ENCODE measurements around the gene GCHFR. TPM values are rescaled to one million over a fixed set of nuclear protein-coding genes. Genes with fewer than 3 reads are reported as not detected.

Gene GCHFR
- total RNA-seq, 1 experiment from 2014 or later = 60.9 TPM

DNA sequence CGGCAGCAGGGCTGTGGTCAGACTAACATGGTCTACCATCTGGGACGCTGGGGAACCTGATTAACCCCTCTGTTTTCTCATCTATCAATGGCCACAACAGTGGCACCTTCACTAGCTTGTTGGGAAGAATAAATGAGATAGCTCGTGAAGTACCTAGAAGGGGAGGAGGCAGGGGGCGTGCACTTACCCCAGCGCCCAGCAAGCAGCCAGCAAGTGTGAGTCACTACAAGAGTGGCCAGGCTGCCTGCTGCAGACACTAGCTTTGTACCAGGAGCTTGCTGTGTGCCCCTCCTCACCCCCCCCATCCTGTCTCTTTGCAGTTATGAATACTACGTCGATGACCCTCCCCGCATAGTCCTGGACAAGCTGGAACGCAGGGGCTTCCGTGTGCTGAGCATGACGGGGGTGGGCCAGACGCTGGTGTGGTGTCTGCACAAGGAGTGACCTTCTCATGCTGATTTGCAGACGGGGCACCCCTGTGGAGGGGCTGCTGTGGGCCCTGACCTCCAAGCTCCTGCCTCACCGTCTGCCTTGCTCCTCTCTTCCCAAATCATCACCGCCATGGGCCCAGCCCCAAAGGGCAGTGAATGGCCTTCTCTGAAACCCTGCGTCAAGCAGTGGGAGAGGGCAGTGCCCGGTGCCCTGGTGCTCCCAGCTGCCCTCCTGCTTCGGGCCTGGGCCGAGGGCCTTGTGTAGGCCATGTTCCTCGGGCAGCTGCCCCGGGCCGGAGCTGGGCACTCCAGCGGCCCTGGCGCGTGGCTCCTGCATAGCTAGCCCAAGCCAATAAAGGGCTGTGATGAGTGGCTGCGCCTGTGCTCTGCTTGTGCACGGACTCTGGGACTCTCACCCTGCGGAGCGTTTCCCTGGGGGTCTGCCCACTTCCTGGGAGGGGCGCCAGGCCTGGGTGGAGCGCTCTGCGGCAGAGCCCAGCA is 3.3 kb downstream of the GCHFR start:
- peak; percentile 75 for DNase-seq

DNA sequence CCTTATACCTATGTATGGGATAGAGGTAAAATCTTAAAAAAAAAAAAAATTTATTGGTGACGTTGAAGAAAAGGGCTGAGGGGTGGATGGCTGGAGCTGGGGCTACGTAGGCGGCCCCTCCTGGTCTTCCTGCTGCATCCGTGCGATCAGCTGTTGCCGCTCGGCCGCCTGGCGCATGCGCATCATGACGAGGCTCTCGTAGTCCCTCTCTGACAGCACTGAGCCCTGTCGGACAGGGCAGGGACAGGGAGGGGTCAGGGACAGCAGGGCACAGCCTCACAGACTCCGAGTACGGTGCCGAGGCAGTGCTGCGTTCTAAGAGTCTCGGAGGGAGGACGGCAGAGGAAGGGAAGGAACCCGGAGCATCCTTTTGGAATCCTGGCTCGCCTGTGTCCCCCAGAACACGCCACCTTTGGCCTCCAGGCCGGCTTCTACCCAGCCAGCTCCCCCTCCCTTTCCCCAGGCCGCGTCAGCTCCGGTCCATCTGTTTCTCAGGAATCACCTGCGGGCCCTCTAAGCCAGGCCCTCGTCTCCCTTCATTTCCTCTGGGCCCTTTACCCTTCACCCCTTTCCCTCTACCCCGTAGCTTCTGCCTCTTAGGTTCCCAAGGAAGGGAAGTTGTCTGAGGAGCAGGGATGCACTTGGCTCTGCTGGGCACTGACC is 4.1 kb downstream of the GCHFR start:
- Histone ChIP-seq H3K27me3 (ENCODE audit: control insufficient read depth, insufficient read depth, low read length) (no peaks in the 10 kb centered on the region; the same call in 1 of the 2 replicates), H3K4me3 (ENCODE audit: insufficient read depth, low read depth, low read length) (no peak overlapping the region), H3K36me3 (replicated peaks; ENCODE audit: control insufficient read depth, insufficient read depth, low read length) (peaks cover 1% of the 10 kb centered on the region)
- no peak for DNase-seq

More for the DNA sequence above, 3.3 kb downstream of the GCHFR start:
- H3K4me3 ChIP-seq (ENCODE audit: insufficient read depth, low read depth, low read length) = no peak overlapping the region
- no peaks in the 10 kb centered on the region; the same call in 1 of the 2 replicates for H3K27me3 ChIP-seq (ENCODE audit: control insufficient read depth, insufficient read depth, low read length)
- H3K36me3 ChIP-seq (replicated peaks; ENCODE audit: control insufficient read depth, insufficient read depth, low read length) = peaks cover 1% of the 10 kb centered on the region

DNA sequence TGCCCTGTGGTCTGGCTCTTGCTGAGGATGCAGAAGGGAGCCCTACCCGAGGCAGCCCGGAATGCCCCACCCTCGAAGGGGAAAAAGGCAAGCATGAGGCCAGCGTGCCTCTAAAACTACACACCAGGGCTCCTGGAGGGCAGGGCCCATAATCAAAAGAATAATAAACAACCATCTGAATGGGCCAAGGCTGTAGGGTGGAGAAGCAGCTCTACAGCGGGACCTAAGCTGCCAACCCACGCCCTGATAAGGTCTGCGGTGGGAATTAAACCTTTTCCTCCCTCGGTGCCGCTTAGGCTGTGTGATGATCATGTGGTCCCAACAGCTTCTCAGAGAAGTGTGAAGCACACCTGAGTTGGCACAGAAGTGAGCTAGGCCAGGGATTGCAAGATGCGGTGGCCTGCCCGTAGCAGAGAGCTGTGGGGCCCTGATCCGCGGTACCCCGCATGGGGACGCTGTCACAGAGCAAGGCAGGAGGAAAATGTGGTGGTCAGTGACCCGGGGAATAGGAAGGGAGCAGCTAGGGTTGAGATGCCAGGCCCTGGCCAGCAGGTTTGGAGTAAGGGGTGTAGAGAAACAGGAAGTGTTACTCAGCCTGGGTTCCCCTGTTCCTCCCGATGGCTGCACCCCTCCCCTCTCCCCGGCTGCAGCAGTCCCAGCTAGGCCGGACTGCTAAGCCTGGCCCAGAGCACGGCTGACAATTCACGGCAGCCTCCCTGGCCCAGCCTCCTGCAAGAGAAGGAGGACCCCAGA is 4.8 kb downstream of the GCHFR start:
- DNase-seq = no peak
- peaks cover 3% of the 10 kb centered on the region for H3K36me3 ChIP-seq (replicated peaks; ENCODE audit: control insufficient read depth, insufficient read depth, low read length)
- no peak overlapping the region for H3K4me3 ChIP-seq (ENCODE audit: insufficient read depth, low read depth, low read length)
- no peaks in the 10 kb centered on the region; the same call in 1 of the 2 replicates for H3K27me3 ChIP-seq (ENCODE audit: control insufficient read depth, insufficient read depth, low read length)

DNA sequence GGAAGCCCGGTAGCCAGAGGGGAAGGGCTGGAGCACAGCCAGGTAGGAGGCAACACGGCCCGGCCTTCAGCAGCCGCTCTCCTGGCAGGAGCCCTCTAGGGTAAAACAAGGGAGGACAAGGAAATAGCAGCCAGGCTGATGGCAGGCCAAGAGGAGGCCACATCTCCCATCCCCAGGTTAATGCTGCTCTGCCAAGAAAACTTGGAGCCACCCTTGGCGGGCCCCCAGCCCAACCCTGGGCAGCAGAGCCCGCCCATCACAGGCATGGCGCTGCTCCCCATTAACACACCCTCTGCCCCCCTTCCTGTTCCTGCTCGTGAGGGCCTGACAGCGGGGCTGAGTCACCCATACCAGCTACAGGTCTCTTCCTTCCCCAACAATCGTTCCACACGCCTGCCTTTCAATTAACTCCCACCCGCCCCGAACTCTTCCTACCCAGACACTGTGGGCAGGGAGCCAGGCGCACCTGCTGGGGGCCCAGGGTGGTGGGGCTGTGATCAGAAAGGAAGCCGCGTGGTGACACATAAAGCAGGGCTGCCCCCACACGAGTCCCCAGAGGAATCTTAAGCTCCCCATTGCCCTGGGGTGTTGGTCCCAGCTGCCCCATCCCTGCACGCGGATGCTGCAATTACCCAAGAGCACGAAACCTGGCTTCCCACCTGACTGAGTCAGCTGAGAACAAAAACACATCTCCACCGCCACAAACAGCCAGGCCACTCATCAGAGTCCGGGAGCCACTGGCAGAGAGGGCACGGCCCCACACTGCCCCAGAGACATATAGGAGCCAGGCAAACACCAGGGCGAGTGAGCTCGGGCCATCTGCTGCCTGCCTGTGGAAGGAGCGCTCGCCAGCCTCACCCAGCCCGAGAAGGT is 5.6 kb downstream of the GCHFR start, which contains the start of gene C15orf62:
TSS of gene C15orf62 (plus strand) at position 707 of the 873 bp plus-strand sequence. CDS start 516 bp downstream, outside the sequence.
- H3K4me3 ChIP-seq (ENCODE audit: insufficient read depth, low read depth, low read length) = no peak within 1 kb of the TSS
- H3K27me3 ChIP-seq (ENCODE audit: control insufficient read depth, insufficient read depth, low read length) = no peaks in the 10 kb centered on the region
- DNase-seq = peak; percentile 54
- peaks cover 4% of the 10 kb centered on the region for H3K36me3 ChIP-seq (replicated peaks; ENCODE audit: control insufficient read depth, insufficient read depth, low read length)

DNA sequence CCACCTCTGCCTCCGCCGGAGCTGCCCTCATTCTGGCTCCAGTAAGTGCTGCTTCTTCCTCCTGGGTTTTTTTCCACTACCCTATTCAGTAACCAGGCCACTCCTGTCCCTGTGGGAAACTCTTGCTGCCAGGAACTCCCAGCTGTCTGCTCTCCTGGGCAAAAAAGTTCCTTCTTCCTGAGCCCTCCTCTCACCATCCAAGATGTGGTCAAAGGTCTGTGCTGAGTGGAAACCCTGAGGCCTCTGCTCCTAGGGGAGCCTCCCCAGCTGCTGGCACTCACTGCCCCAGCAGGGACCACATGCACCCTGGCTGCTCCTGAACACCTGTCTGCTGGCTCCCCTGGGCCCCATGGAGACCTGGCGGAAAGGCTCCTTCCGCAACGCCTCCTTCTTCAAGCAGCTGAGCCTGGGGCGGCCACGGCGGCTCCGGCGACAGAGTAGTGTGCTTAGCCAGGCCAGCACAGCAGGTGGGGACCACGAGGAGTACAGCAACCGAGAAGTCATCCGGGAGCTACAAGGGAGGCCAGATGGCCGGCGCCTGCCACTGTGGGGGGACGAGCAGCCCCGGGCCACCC is 6.4 kb downstream of the GCHFR start:
- Histone ChIP-seq H3K4me3 (ENCODE audit: insufficient read depth, low read depth, low read length) (no peak overlapping the region), H3K27me3 (ENCODE audit: control insufficient read depth, insufficient read depth, low read length) (no peaks in the 10 kb centered on the region), H3K36me3 (replicated peaks; ENCODE audit: control insufficient read depth, insufficient read depth, low read length) (peaks cover 5% of the 10 kb centered on the region)
- peak; percentile 63 for DNase-seq

DNA sequence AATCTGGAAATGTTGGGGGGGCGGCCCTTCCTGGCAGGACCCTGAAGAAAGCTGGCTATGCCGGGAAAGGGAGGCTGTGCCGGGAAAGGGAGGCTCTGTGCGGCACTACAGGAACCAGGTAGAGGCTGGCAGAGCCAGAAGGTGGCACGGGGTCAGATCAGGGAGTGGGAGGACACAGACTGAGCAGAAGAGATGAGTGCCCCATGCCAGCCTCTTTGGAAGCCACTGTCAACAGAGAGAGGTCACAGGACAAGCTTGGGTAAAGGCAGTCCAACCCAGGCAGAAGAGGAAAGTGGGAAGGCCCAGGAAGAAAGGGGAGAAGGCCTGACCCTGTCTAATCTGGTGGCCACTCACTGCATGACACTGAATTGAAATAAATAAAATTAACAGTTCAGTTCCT is 7.4 kb downstream of the GCHFR start:
- H3K4me3 ChIP-seq (ENCODE audit: insufficient read depth, low read depth, low read length) = no peak overlapping the region
- no peak for DNase-seq
- peaks cover 12% of the 10 kb centered on the region for H3K36me3 ChIP-seq (replicated peaks; ENCODE audit: control insufficient read depth, insufficient read depth, low read length)
- no peaks in the 10 kb centered on the region for H3K27me3 ChIP-seq (ENCODE audit: control insufficient read depth, insufficient read depth, low read length)

DNA sequence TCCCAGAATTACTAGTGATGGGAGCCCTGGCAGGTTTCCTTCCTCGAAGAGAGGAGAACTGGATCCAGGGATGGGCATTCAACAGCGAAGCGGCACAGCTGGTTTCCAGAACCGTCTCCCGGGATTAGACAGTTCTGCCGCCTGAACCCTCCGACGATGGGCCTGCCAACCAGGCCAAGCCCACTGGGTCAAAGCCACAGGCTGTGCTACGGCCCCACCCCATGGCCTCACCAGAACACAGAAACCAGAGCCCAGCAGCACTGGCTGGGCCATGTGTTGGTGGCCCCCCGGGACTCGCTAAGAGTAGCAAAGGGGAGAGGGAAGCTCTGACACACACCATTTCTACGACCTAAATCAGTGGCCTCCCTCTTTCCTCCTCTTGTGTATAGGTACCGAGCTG is 8.1 kb downstream of the GCHFR start:
- DNase-seq = peak; percentile 31
- H3K36me3 ChIP-seq (replicated peaks; ENCODE audit: control insufficient read depth, insufficient read depth, low read length) = peaks cover 14% of the 10 kb centered on the region
- H3K4me3 ChIP-seq (ENCODE audit: insufficient read depth, low read depth, low read length) = no peak overlapping the region
- H3K27me3 ChIP-seq (ENCODE audit: control insufficient read depth, insufficient read depth, low read length) = no peaks in the 10 kb centered on the region

DNA sequence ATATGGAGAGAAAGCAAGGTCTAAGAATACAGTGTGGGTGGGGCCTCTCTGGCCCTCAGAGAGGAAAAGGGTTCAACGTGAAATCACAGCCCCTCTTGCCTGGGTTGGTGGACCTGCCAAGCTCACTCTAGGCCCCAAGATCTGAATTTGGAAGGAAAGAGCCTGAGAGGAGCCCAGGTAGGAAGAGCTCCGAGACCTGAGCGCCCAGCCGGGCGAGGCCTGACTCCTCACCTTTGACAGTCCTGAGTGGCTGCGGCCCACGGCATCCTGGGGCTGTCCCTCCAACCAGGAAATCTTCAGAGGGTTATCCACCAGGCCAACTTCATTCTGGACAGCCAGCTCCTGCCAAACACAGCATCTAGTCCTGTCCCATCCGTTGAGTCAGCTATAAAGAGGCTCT is 9.6 kb downstream of the GCHFR start:
- H3K36me3 ChIP-seq (replicated peaks; ENCODE audit: control insufficient read depth, insufficient read depth, low read length) = peaks cover 15% of the 10 kb centered on the region
- H3K27me3 ChIP-seq (ENCODE audit: control insufficient read depth, insufficient read depth, low read length) = no peaks in the 10 kb centered on the region
- peak; percentile 18 for DNase-seq
- no peak overlapping the region for H3K4me3 ChIP-seq (ENCODE audit: insufficient read depth, low read depth, low read length)

DNA sequence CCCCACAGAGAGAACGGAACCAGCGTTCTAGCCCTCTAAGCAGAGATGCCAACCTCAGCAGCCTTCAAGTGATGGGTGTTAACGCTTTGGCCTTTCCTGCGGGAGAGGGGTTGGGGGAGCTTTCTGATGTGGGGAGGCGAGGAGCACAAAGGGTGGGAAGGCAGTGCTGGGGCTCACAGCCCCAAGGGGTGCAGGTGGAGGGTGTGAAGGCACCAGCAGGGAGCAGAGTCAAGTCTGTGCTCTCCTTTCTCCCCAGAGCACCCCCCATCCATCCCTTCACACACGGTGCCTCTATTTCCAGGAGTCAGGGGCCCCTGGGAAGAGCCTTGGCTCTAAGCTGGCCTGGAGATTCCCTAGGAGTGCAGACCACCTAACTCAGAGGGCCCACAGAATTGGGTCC is 10.0 kb downstream of the GCHFR start:
- no peak overlapping the region for H3K4me3 ChIP-seq (ENCODE audit: insufficient read depth, low read depth, low read length)
- H3K36me3 ChIP-seq (replicated peaks; ENCODE audit: control insufficient read depth, insufficient read depth, low read length) = peaks cover 15% of the 10 kb centered on the region
- peak; percentile 18 for DNase-seq
- H3K27me3 ChIP-seq (ENCODE audit: control insufficient read depth, insufficient read depth, low read length) = no peaks in the 10 kb centered on the region

DNA sequence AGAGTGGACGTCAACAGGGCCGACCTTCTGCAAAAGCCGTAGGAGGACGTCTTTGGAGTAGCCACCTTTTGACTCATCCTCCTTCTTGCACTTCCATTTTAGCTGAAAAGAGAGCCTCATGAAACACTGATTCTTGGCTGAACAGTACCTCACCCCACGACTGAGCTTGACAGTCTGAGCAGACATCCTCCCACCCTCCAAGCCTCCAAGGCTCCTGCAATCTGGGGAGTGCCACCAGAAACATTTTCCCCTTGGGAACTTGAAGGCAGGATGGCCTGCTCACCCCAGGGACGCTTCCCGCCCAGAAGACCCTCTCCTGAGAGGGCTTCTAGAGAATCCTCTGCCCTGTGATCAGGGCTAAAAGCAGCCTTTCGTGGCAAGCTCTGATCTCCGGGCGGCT is 11.1 kb downstream of the GCHFR start:
- Histone ChIP-seq H3K4me3 (ENCODE audit: insufficient read depth, low read depth, low read length) (no peak overlapping the region), H3K27me3 (ENCODE audit: control insufficient read depth, insufficient read depth, low read length) (no peaks in the 10 kb centered on the region)

DNA sequence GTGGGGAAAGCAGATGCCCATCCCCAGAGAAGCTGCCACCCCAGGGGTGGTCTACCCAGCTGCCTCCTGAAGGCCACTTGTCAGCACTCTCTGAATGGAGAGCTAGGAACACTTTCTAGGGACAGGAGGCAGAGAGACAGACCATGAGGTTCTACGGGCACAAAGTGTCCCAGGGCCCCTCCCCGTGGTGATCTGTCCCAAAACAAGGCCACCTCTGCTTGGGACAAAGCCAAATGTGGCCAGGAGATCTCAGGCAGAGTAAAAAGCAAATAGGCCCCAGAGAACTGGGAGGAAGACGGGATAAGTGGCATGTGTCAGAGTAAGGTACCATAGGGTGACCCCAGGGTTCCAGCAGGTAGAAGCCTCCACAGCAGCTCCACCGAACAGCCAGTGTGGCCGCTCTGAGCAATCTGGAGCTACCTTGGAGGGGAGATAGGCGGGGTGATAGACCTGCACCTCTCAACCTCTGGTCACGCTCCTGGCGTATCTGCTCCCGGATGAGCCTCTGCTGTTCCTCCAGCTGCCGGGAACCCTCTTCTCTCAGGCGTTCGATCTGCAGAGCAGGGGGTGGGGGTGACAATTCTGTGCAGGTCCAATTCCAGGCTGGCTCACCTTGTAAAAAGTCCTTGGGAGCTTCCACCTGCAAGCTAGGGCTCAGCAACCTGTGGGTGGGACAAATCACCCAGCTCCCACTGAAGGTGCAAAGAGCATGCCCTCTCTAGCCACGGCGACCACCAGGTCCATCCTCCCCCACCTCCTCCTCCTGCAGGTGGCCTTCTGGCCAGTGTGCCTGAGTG is 12.1 kb downstream of the GCHFR start:
- Histone ChIP-seq H3K27me3 (ENCODE audit: control insufficient read depth, insufficient read depth, low read length) (no peaks in the 10 kb centered on the region), H3K4me3 (ENCODE audit: insufficient read depth, low read depth, low read length) (no peak overlapping the region), H3K36me3 (replicated peaks; ENCODE audit: control insufficient read depth, insufficient read depth, low read length) (peaks cover 21% of the 10 kb centered on the region)
- no peak for DNase-seq

More for the DNA sequence above, 11.1 kb downstream of the GCHFR start:
- no peak for DNase-seq
- peaks cover 21% of the 10 kb centered on the region for H3K36me3 ChIP-seq (replicated peaks; ENCODE audit: control insufficient read depth, insufficient read depth, low read length)

DNA sequence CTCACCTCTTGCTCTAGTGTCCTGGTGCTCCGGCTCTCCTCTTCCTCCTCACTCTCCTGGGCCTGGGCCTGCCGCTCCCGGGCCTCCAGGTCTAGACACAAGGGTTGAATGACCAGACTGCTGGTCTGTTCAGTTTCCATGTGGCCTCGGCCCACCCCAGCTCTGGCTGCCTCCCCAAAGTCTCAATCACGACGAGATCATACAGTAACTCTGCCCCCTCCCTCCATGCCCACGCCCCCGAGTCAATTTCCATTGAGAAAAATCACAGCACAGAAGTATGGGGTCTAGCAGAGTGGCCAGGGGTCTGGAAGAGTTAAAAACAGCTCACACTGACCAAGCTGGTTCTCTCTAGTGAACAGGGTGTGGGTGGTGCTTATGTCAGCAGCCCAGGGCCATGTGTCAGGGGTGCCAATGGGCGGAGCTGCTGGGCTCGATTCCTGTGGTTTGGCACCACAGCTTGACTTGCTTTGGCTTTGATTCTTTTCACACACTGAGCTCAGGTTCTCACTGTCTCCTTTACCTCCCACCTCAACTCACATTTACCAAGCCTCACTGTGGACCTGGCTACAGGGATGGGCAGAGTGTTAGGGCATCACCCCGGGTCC is 12.8 kb downstream of the GCHFR start:
- H3K4me3 ChIP-seq (ENCODE audit: insufficient read depth, low read depth, low read length) = no peak overlapping the region
- no peak for DNase-seq
- peaks cover 21% of the 10 kb centered on the region for H3K36me3 ChIP-seq (replicated peaks; ENCODE audit: control insufficient read depth, insufficient read depth, low read length)
- H3K27me3 ChIP-seq (ENCODE audit: control insufficient read depth, insufficient read depth, low read length) = no peaks in the 10 kb centered on the region
